ENCODE measurements around the gene TTC3.
A peak's percentile ranks its signal among the peaks of the same experiment; 100 is the strongest.

Gene TTC3

GRCh38 chr21:37193676-37194075 is 120.6 kb downstream of the TTC3 start:
- ATAC-seq (no peak), DNase-seq (no peak)

GRCh38 chr21:37195059-37195458 is 122.0 kb downstream of the TTC3 start:
- no peak for ATAC-seq

GRCh38 chr21:37195610-37196009 is 122.6 kb downstream of the TTC3 start:
- no peak for DNase-seq
- no peak for ATAC-seq

More at GRCh38 chr21:37195059-37195458, 122.0 kb downstream of the TTC3 start:
- no peak for DNase-seq

- DNase-seq, result no peak
- ATAC-seq, result no peak
Measured at GRCh38 chr21:37196847-37197246, 123.8 kb downstream of the TTC3 start.

- ATAC-seq, result no peak
- no peak for DNase-seq
Measured at GRCh38 chr21:37197746-37198145, 124.7 kb downstream of the TTC3 start.

- no peak for DNase-seq
- no peak for ATAC-seq
Measured at GRCh38 chr21:37199057-37199924, 126.2 kb downstream of the TTC3 start.

GRCh38 chr21:37200641-37201480 is 127.8 kb downstream of the TTC3 start:
- no peak for ATAC-seq
- DNase-seq, result no peak

GRCh38 chr21:37202221-37203110 is 129.4 kb downstream of the TTC3 start:
- no peak for ATAC-seq
- no peak for DNase-seq

GRCh38 chr21:37204580-37204979 is 131.5 kb downstream of the TTC3 start:
- ATAC-seq (no peak), DNase-seq (no peak)

- ATAC-seq (no peak), DNase-seq (no peak)
Measured at GRCh38 chr21:37206496-37206895, 133.4 kb downstream of the TTC3 start.

- DNase-seq (peak; percentile 32), ATAC-seq (peak; percentile 66)
Measured at GRCh38 chr21:37207441-37208009, 134.5 kb downstream of the TTC3 start.

GRCh38 chr21:37208056-37208721 is 135.1 kb downstream of the TTC3 start:
- peak; percentile 53 for DNase-seq
- ATAC-seq, result peak; percentile 72

- ATAC-seq, result peak; percentile 15
Measured at GRCh38 chr21:37208741-37209225, 135.7 kb downstream of the TTC3 start.

GRCh38 chr21:37210130-37210529 is 137.1 kb downstream of the TTC3 start:
- DNase-seq, result no peak
- no peak for ATAC-seq

More at GRCh38 chr21:37208741-37209225, 135.7 kb downstream of the TTC3 start:
- no peak for DNase-seq

GRCh38 chr21:37210799-37211198 is 137.7 kb downstream of the TTC3 start:
- ATAC-seq (no peak), DNase-seq (no peak)

GRCh38 chr21:37214952-37215351 is 141.9 kb downstream of the TTC3 start:
- DNase-seq, result no peak
- no peak for ATAC-seq

- no peak for ATAC-seq
- no peak for DNase-seq
Measured at GRCh38 chr21:37219761-37220432, 146.8 kb downstream of the TTC3 start.

- ATAC-seq (peak; percentile 15), DNase-seq (peak; percentile 44)
Measured at GRCh38 chr21:37220433-37220980, 147.5 kb downstream of the TTC3 start.

- ATAC-seq (peak; percentile 89), DNase-seq (peak; percentile 98)
Measured at GRCh38 chr21:37220981-37221664, 148.1 kb downstream of the TTC3 start.

All from stimulated activated naive CD8-positive, alpha-beta T cell treated with anti-CD3 and anti-CD28 coated beads, Interleukin-15, Interleukin-2, amounts not matched to agents 100 U/mL and 50 U/mL, for 24 hours (primary cell).